Activated CD4-positive, alpha-beta memory T cell treated with anti-CD3 and anti-CD28 coated beads for 36 hours (primary cell): ENCODE data around the gene ZNF341. TPM values are rescaled to one million over a fixed set of nuclear protein-coding genes. Genes with fewer than 3 reads are reported as not detected.

Experiments used
- CTCF ChIA-PET: fragments of 350-600 bp; sonication (Branson Sonifier 250); formaldehyde crosslinking; loops from one replicate; lab custom pipeline; 2021; ENCODE audit warnings: antibody characterized with exemption, inconsistent platforms; lab: Charles Lee
- POLR2A ChIA-PET: fragments of 350-600 bp; sonication (Branson Sonifier 250); formaldehyde crosslinking; loops from one replicate; lab custom pipeline; 2021; ENCODE audit warnings: antibody characterized with exemption; lab: Charles Lee
- DNase-seq: peaks from one replicate; pipeline ENCODE4 v3.0.0-alpha.2; 2020
- H3K27ac Mint-ChIP-seq: one replicate; pipeline ENCODE4 v1.8.0; 2021; ENCODE audit warnings: mixed read lengths
- H3K27me3 Mint-ChIP-seq: one replicate; pipeline ENCODE4 v1.8.0; 2021; ENCODE audit warnings: mixed read lengths
- H3K36me3 Mint-ChIP-seq: one replicate; pipeline ENCODE4 v1.8.0; 2021; ENCODE audit warnings: mixed read lengths
- H3K4me1 Mint-ChIP-seq: one replicate; pipeline ENCODE4 v1.8.0; 2021; ENCODE audit warnings: low read depth, mixed read lengths
- H3K4me3 Mint-ChIP-seq: one replicate; pipeline ENCODE4 v1.8.0; 2021; ENCODE audit warnings: mild to moderate bottlenecking, mixed read lengths
- H3K9me3 Mint-ChIP-seq: one replicate; pipeline ENCODE4 v1.8.0; 2021; ENCODE audit warnings: mixed read lengths
- intact Hi-C: fragments of 100-400 bp; cut with micrococcal nuclease; formaldehyde crosslinking; loops from one replicate; pipeline ENCODE4 v1.15.1; 2023
- total RNA-seq, 2 experiments: library from RNA; stranded (reverse); gene quantifications; one replicate each; pipeline ENCODE4 v1.2.3, GENCODE V29; 2021

ZNF341 gene
- total RNA-seq, 2 experiments from 2014 or later: 5.9 TPM

GRCh38 chr20:33773412-33774089, 41.8 kb downstream of the ZNF341 start:
- no peaks in the 10 kb centered on the region for H3K27me3 Mint-ChIP-seq
- DNase-seq: peak; percentile 58
- H3K4me3 Mint-ChIP-seq: no peak overlapping the region
- ChIA-PET POLR2A (no interaction called here), CTCF (no interaction called here)
- H3K27ac Mint-ChIP-seq: no peak overlapping the region
- H3K36me3 Mint-ChIP-seq: peaks cover 12% of the 10 kb centered on the region
- H3K9me3 Mint-ChIP-seq: no peaks in the 10 kb centered on the region
- intact Hi-C loops: loop anchor here (10.0 kb wide), 1 partner anchor 141 kb away; no protein-coding TSS in a partner anchor
- peaks cover 5% of the 10 kb centered on the region for H3K4me1 Mint-ChIP-seq

DNA sequence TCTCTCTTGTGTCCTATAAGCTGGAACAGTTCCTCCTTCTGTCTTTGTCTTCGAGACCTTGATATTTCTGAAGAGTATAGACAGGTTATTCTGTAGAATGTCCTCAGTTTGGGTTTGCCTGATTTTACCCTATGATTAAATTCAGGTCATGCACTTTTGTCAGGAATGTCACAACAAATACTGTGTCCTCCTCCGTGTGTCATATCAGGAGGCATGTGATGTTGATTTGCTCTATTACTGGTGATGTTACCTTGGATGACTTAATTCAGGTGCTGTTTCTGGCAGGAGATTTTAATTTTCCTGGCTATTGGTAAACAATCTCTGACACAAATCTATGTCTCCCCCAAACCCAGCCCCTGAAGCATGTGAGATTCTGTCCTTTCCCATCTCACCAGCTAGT, 46.0 kb downstream of the ZNF341 start:
- CTCF ChIA-PET: no interaction called here
- intact Hi-C loops: loop anchor here (10.0 kb wide), 1 partner anchor 137 kb away; no protein-coding TSS in a partner anchor
- Mint-ChIP-seq H3K4me1 (peaks cover 18% of the 10 kb centered on the region), H3K27ac (no peak overlapping the region), H3K4me3 (no peak overlapping the region), H3K36me3 (peaks cover 11% of the 10 kb centered on the region), H3K9me3 (no peaks in the 10 kb centered on the region), H3K27me3 (no peaks in the 10 kb centered on the region)
- no peak for DNase-seq
- POLR2A ChIA-PET: interaction anchor here (0.7 kb wide), 1 partner anchor 652 kb away, joined by 3 read pairs; no protein-coding TSS in a partner anchor

GRCh38 chr20:33781133-33781532, 49.3 kb downstream of the ZNF341 start:
- DNase-seq: no peak
- Mint-ChIP-seq H3K9me3 (no peaks in the 10 kb centered on the region), H3K36me3 (peaks cover 8% of the 10 kb centered on the region), H3K27me3 (no peaks in the 10 kb centered on the region), H3K27ac (no peak overlapping the region), H3K4me3 (no peak overlapping the region), H3K4me1 (peaks cover 18% of the 10 kb centered on the region)
- intact Hi-C loops: no loop called here
- CTCF ChIA-PET: no interaction called here
- POLR2A ChIA-PET: no interaction called here

- intact Hi-C loops: no loop called here
- peaks cover 21% of the 10 kb centered on the region for H3K4me1 Mint-ChIP-seq
- peaks cover 8% of the 10 kb centered on the region for H3K36me3 Mint-ChIP-seq
- ChIA-PET CTCF (interaction anchor here (2.2 kb wide), 1 partner anchor 10 kb away, joined by 9 read pairs; no protein-coding TSS in a partner anchor), POLR2A (no interaction called here)
- H3K9me3 Mint-ChIP-seq: no peaks in the 10 kb centered on the region
- H3K4me3 Mint-ChIP-seq: no peak overlapping the region
- H3K27me3 Mint-ChIP-seq: no peaks in the 10 kb centered on the region
- DNase-seq: no peak
- no peak overlapping the region for H3K27ac Mint-ChIP-seq
Measured at GRCh38 chr20:33781945-33782344, 50.1 kb downstream of the ZNF341 start.

- peaks cover 8% of the 10 kb centered on the region for H3K36me3 Mint-ChIP-seq
- no peak for DNase-seq
- peaks cover 29% of the 10 kb centered on the region for H3K4me1 Mint-ChIP-seq
- CTCF ChIA-PET: interaction anchor here (2.2 kb wide), 1 partner anchor 9 kb away, joined by 9 read pairs; no protein-coding TSS in a partner anchor
- no peak overlapping the region for H3K27ac Mint-ChIP-seq
- no peaks in the 10 kb centered on the region for H3K9me3 Mint-ChIP-seq
- intact Hi-C loops: no loop called here
- no peak overlapping the region for H3K4me3 Mint-ChIP-seq
- H3K27me3 Mint-ChIP-seq: no peaks in the 10 kb centered on the region
- POLR2A ChIA-PET: no interaction called here
Measured at GRCh38 chr20:33783256-33783655, 51.5 kb downstream of the ZNF341 start.

DNA sequence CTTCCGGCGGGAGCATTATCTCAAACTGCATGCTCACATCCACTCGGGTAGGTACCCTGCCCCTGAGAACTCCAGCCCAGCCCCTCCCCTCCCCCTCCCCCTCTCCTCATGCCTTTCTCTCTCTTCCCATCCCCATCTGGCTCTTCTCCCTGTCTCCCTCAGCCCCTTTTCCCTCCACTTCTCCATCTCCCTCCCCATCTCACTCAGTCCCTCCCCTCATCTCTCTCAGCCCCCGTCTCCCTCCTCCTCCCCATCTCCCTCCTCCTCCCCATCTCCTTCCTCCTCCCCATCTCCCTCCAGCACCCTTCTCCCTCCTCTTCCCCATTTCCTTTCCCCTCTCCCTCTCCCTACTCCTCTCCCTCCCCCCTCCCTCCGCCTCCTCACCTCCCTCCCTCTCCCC, 52.0 kb downstream of the ZNF341 start:
- POLR2A ChIA-PET: no interaction called here
- no peak for DNase-seq
- H3K4me1 Mint-ChIP-seq: peaks cover 24% of the 10 kb centered on the region
- H3K4me3 Mint-ChIP-seq: no peak overlapping the region
- peaks cover 10% of the 10 kb centered on the region for H3K36me3 Mint-ChIP-seq
- no peaks in the 10 kb centered on the region for H3K9me3 Mint-ChIP-seq
- H3K27me3 Mint-ChIP-seq: no peaks in the 10 kb centered on the region
- intact Hi-C loops: no loop called here
- H3K27ac Mint-ChIP-seq: no peak overlapping the region
- CTCF ChIA-PET: interaction anchor here (2.2 kb wide), 1 partner anchor 8 kb away, joined by 9 read pairs; no protein-coding TSS in a partner anchor

- CTCF ChIA-PET: no interaction called here
- Mint-ChIP-seq H3K27ac (no peak overlapping the region), H3K36me3 (peaks cover 8% of the 10 kb centered on the region), H3K4me1 (peaks cover 20% of the 10 kb centered on the region), H3K9me3 (no peaks in the 10 kb centered on the region), H3K27me3 (no peaks in the 10 kb centered on the region), H3K4me3 (no peak overlapping the region)
- intact Hi-C loops: no loop called here
- no peak for DNase-seq
- POLR2A ChIA-PET: no interaction called here
Measured at GRCh38 chr20:33784225-33784624, 52.4 kb downstream of the ZNF341 start.

- Mint-ChIP-seq H3K27ac (no peak overlapping the region), H3K4me1 (peaks cover 14% of the 10 kb centered on the region), H3K9me3 (no peaks in the 10 kb centered on the region), H3K27me3 (no peaks in the 10 kb centered on the region), H3K4me3 (no peak overlapping the region), H3K36me3 (peaks cover 13% of the 10 kb centered on the region)
- no peak for DNase-seq
- intact Hi-C loops: no loop called here
- POLR2A ChIA-PET: no interaction called here
- CTCF ChIA-PET: no interaction called here
Measured at GRCh38 chr20:33785503-33785902, 53.7 kb downstream of the ZNF341 start.

DNA sequence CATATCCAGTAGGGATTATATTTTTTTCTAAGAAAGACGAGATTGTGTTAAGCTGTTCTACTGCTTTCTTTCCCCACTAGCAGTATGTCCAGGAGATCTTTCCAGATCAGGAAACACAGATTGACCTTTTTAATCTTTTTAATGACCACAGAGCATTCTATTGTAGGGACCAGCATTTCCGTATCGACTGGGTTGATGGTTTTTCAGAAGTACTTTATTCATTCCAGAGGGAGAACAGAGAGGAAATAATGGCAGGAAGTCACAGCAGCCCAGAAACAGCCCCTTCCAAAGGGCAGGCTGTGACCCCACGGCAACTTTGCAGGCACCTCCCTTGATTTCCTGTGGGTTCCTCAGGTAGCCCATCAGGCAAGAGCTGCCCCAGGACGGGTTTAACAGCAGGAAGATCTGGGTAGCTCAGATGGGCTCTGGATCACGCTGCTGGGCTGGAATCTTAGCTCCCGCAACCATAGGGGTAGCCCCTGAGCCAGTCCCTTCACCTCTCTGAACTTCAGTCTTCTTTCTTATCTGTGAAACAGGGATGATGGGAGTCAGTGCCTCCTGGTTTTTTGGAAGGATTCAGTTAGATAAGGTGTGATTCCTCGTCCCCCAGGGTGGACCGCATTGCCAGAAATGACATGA, 55.6 kb downstream of the ZNF341 start:
- Mint-ChIP-seq H3K36me3 (peaks cover 10% of the 10 kb centered on the region), H3K4me1 (peaks cover 14% of the 10 kb centered on the region), H3K4me3 (no peak overlapping the region), H3K27ac (no peak overlapping the region), H3K9me3 (no peaks in the 10 kb centered on the region), H3K27me3 (no peaks in the 10 kb centered on the region)
- no peak for DNase-seq
- intact Hi-C loops: no loop called here
- ChIA-PET POLR2A (no interaction called here), CTCF (no interaction called here)

DNA sequence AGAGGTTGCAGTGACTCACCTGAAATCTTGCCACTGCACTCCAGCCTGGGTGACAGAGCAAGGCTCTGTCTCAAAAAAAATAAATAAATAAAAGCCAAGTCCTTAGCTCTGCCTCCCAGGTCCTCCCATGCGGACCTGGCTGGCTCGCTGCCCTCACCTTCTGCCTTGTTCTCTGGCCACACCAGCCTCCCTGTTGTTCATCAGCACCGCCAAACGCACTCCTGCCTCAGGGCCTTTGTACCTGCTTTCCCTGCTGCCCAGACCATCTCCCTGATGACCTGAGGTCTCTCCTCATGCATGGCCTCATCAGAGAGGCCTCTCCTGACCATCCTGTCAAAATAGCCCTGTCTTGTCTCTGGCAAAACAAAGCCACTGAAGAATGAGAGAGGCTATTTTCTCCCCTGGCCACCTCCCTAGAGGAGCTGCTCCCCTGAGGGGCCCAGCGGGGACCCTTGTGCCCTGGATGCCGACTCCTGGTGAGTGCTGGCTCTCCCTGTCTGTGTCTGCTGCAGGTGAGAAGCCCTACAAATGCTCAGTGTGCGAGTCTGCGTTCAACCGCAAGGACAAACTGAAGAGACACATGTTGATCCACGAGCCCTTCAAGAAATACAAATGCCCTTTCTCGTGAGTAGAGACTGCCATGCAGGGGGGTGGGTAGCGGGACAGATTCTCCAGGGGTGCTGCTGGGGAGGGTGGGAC, 56.7 kb downstream of the ZNF341 start:
- H3K27ac Mint-ChIP-seq: no peak overlapping the region

DNA sequence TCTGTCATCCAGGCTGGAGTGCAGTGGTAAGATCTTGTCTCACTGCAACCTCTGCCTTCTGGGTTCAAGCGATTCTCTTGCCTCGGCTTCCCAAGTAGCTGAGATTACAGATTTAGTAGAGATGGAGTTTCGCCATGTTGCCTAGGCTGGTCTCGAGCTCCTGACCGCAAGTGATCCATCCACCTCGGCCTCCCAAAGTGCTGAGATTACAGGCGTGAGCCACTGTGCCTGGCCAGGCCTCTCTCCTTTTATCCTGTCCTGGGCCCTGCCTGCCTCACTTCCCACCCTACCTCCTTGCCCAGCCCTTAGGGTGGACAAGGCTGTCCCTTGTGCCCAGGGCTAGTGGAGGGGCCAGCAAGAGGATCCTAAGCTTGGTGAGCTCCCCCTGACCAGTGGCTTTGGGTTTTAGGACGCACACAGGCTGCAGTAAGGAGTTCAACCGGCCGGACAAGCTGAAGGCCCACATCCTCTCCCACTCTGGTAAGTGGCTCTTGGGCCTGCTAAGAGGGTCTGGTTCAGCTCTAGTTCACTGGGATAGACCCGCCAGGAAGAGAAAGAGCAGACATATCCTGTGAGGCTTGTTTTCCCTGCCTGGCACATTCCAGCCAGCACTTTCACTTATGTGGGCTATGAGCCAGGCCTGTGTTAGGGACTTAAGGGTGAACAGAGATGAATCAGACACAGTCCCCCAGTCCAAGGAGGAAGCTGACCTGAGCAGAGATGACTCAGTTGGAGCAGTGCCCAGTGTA, 57.5 kb downstream of the ZNF341 start:
- ChIA-PET CTCF (interaction anchor here (0.7 kb wide), 1 partner anchor 22 kb away, joined by 4 read pairs; the partner anchor contains the start of gene CHMP4B), POLR2A (no interaction called here)
- H3K9me3 Mint-ChIP-seq: no peaks in the 10 kb centered on the region
- H3K27ac Mint-ChIP-seq: no peak overlapping the region
- H3K4me3 Mint-ChIP-seq: no peak overlapping the region
- no peaks in the 10 kb centered on the region for H3K27me3 Mint-ChIP-seq
- intact Hi-C loops: no loop called here
- H3K4me1 Mint-ChIP-seq: peaks cover 14% of the 10 kb centered on the region
- no peak for DNase-seq
- peaks cover 9% of the 10 kb centered on the region for H3K36me3 Mint-ChIP-seq

More for the DNA sequence above, 56.7 kb downstream of the ZNF341 start:
- H3K27me3 Mint-ChIP-seq: no peaks in the 10 kb centered on the region
- ChIA-PET CTCF (interaction anchor here (0.7 kb wide), 1 partner anchor 23 kb away, joined by 4 read pairs; the partner anchor contains the start of gene CHMP4B), POLR2A (no interaction called here)
- H3K9me3 Mint-ChIP-seq: no peaks in the 10 kb centered on the region
- intact Hi-C loops: no loop called here
- no peak overlapping the region for H3K4me3 Mint-ChIP-seq
- H3K4me1 Mint-ChIP-seq: peaks cover 14% of the 10 kb centered on the region
- no peak for DNase-seq
- H3K36me3 Mint-ChIP-seq: peaks cover 9% of the 10 kb centered on the region

- Mint-ChIP-seq H3K36me3 (peaks cover 9% of the 10 kb centered on the region), H3K4me1 (peaks cover 14% of the 10 kb centered on the region), H3K9me3 (no peaks in the 10 kb centered on the region), H3K4me3 (no peak overlapping the region), H3K27me3 (no peaks in the 10 kb centered on the region), H3K27ac (no peak overlapping the region)
- DNase-seq: no peak
- intact Hi-C loops: no loop called here
- CTCF ChIA-PET: no interaction called here
- POLR2A ChIA-PET: no interaction called here
Measured at GRCh38 chr20:33789858-33790182, 58.0 kb downstream of the ZNF341 start.
